VCaP (cell line): ENCODE data around the gene TRIM24.
"Not testable (repeated sequence)": the region's sequence is repeated elsewhere in the genome, so short reads cannot be mapped to it uniquely, and the experiment has no call there.

Experiments used
- H3K27ac ChIP-seq: fragments of 450-650 bp; 2 replicates; pipeline ENCODE4 v1.5.1; 2017
- TF ChIP-seq, protein P1 (sequence below): fragments of 450-650 bp; conservative IDR thresholded peaks from 2 replicates; pipeline ENCODE4 v1.5.1; 2017; ENCODE audit warnings: mild to moderate bottlenecking, moderate library complexity

Gene TRIM24

DNA sequence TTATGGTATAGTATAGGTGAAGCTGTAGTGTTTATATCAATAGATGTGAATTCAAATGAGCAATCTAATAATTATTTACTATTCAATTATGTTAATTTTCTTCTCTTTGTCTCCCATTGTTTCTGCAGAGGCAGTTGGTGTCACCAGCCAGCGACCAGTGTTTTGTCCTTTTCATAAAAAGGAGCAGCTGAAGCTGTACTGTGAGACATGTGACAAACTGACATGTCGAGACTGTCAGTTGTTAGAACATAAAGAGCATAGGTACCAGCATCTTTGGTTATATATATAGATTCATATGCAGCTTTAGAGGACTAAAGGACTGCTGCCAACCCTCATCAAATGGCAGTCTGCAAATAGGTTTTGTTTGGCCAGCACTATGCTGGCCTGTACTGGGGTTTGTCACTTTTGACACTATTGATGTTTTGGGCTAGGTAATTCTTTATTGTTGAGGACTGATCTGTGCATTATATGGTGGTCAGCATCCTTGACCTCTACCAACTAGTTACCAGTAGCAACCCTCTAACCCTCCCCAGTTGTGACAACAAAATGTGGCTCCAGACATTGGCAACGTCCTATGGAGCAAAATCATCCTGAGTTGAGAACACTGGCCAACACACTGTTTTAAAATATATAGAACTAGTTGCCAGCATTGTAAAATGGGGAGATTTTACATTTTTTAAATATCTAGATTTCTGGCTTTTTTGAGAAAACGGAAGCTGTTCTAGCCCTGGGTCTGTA is 59.2 kb downstream of the TRIM24 start:
- TF ChIP-seq, protein P1, sequence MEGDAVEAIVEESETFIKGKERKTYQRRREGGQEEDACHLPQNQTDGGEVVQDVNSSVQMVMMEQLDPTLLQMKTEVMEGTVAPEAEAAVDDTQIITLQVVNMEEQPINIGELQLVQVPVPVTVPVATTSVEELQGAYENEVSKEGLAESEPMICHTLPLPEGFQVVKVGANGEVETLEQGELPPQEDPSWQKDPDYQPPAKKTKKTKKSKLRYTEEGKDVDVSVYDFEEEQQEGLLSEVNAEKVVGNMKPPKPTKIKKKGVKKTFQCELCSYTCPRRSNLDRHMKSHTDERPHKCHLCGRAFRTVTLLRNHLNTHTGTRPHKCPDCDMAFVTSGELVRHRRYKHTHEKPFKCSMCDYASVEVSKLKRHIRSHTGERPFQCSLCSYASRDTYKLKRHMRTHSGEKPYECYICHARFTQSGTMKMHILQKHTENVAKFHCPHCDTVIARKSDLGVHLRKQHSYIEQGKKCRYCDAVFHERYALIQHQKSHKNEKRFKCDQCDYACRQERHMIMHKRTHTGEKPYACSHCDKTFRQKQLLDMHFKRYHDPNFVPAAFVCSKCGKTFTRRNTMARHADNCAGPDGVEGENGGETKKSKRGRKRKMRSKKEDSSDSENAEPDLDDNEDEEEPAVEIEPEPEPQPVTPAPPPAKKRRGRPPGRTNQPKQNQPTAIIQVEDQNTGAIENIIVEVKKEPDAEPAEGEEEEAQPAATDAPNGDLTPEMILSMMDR = no peak
- H3K27ac ChIP-seq = no peak overlapping the region

- H3K27ac ChIP-seq = no peak overlapping the region
- TF ChIP-seq, protein P1 = no peak
Measured at GRCh38 chr7:138520742-138521141, 60.7 kb downstream of the TRIM24 start.

GRCh38 chr7:138521837-138522461 is 61.9 kb downstream of the TRIM24 start:
- TF ChIP-seq, protein P1 = no peak
- H3K27ac ChIP-seq = no peak overlapping the region

DNA sequence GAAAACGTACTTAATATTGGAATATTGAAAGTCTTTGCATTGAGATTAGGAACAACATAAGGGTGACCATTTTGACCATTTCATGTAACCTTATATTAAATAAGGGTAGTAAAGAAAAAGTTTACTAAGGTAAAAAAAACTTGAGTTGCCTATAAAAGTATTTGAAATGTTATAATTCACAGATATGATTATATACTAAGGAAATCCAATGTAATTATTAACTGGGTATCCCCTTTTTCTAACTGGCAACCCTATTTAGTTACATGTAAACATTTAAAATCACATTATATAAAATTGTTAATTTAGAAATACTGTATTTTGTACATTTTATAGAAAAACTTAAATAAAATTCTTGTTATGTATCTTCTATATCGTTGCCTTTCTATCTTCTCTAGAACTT is 64.2 kb downstream of the TRIM24 start:
- H3K27ac ChIP-seq = no peak overlapping the region
- TF ChIP-seq, protein P1 = no peak

DNA sequence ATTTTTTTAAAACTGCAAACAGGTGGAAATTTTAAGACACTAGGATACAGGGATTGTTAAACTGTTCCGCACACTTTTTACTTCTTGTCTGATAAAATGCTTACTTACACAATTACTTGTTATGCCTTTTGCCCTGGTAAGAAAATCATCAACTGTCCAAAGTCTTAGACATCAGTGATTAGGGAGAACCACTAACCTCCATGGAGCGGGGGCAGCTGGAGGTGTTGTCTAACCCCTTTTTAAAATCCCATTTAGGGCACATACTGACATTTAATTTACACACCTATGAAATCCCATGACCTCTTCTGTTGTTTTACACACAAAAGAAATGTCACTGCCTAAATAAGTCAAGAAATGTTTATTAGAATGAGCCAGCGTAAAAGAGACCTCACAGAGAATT is 65.7 kb downstream of the TRIM24 start:
- no peak overlapping the region for H3K27ac ChIP-seq
- TF ChIP-seq, protein P1 = no peak

DNA sequence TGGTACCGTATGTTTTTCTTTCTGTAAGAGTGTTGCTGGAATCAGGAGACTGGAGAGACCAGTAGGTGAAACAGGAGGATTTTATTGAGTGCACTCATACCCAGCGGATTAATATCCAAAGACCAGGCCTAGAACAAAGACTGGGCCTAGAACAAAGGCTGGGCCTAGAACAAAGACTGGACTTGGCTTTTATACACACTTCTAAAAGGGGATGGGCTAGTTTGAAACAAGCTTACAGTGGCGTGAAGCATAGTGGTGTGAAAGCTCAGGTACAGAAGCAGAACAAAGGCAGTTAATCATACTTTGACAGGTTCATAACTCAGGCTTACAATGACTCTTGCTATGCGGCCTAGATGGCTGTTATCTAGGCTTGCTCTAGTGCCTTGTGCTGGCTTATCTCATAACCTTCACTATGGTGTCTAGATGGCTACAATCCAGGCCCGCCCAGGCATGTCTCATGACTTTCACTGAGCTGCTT is 67.7 kb downstream of the TRIM24 start:
- no peak overlapping the region for H3K27ac ChIP-seq
- TF ChIP-seq, protein P1 = no peak

GRCh38 chr7:138536833-138537232 is 76.8 kb downstream of the TRIM24 start:
- not testable (repeated sequence) for H3K27ac ChIP-seq

DNA sequence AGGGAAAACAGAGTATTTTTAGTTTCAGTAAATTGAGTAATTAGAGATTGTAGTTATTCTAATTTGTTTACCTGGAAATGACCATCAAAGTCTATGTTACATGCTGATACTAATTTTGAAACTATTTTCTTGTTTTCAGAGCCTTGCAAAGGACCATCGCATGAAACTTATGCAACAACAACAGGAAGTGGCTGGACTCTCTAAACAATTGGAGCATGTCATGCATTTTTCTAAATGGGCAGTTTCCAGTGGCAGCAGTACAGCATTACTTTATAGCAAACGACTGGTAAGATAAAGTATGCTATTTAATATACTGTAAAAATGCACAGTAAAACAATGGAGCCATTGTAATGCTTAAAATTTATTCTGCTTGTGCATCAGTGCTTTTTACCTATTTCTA is 78.5 kb downstream of the TRIM24 start:
- TF ChIP-seq, protein P1 = no peak
- H3K27ac ChIP-seq = no peak overlapping the region
